HG03108 (cell line): ENCODE data around the gene RAB7A.
"Not testable (repeated sequence)": the region's sequence is repeated elsewhere in the genome, so short reads cannot be mapped to it uniquely, and the experiment has no call there.

Experiments used
- ATAC-seq: cut with Tn5 transposase; IDR thresholded peaks from one replicate; pipeline ENCODE4 v1.9.1; 2021; ENCODE audit warnings: moderate library complexity; ENCODE audit not compliant: unreplicated experiment

The RAB7A gene

GRCh38 chr3:128749561-128749960 lies 23.6 kb downstream of the RAB7A start:
- not testable (repeated sequence) for ATAC-seq

- no peak for ATAC-seq
Observed at GRCh38 chr3:128753715-128754114, 27.7 kb downstream of the RAB7A start.

GRCh38 chr3:128760042-128760441 lies 34.1 kb downstream of the RAB7A start:
- no peak for ATAC-seq

GRCh38 chr3:128760881-128761280 lies 34.9 kb downstream of the RAB7A start:
- ATAC-seq = no peak

GRCh38 chr3:128761392-128761791 lies 35.4 kb downstream of the RAB7A start:
- ATAC-seq = no peak

GRCh38 chr3:128763967-128764366 lies 38.0 kb downstream of the RAB7A start:
- ATAC-seq = no peak

- no peak for ATAC-seq
Observed at GRCh38 chr3:128764863-128765262, 38.9 kb downstream of the RAB7A start.

GRCh38 chr3:128767094-128767750 lies 41.2 kb downstream of the RAB7A start:
- no peak for ATAC-seq

GRCh38 chr3:128768471-128768870 lies 42.5 kb downstream of the RAB7A start:
- no peak for ATAC-seq

GRCh38 chr3:128770387-128770786 lies 44.4 kb downstream of the RAB7A start:
- no peak for ATAC-seq

- ATAC-seq = not testable (repeated sequence)
Observed at GRCh38 chr3:128773189-128773588, 47.2 kb downstream of the RAB7A start.

GRCh38 chr3:128773592-128773991 lies 47.6 kb downstream of the RAB7A start:
- not testable (repeated sequence) for ATAC-seq

- ATAC-seq = no peak
Observed at GRCh38 chr3:128775241-128775640, 49.3 kb downstream of the RAB7A start.

GRCh38 chr3:128775906-128776542 lies 50.0 kb downstream of the RAB7A start:
- ATAC-seq = no peak

- no peak for ATAC-seq
Observed at GRCh38 chr3:128780101-128780837, 54.3 kb downstream of the RAB7A start.

GRCh38 chr3:128781164-128781563 lies 55.2 kb downstream of the RAB7A start:
- no peak for ATAC-seq

- no peak for ATAC-seq
Observed at GRCh38 chr3:128782282-128783146, 56.5 kb downstream of the RAB7A start.

- no peak for ATAC-seq
Observed at GRCh38 chr3:128783774-128784173, 57.8 kb downstream of the RAB7A start.

GRCh38 chr3:128784232-128784631 lies 58.2 kb downstream of the RAB7A start:
- no peak for ATAC-seq

- no peak for ATAC-seq
Observed at GRCh38 chr3:128784843-128785242, 58.9 kb downstream of the RAB7A start.

GRCh38 chr3:128786434-128787020 lies 60.5 kb downstream of the RAB7A start:
- no peak for ATAC-seq
